DND-41 (cell line): Measurements from ENCODE around the gene NOL4L.

Experiments
- CTCF ChIP-seq: IDR thresholded peaks from 2 replicates; pipeline ENCODE4 v1.5.1; 2012; ENCODE audit warnings: borderline replicate concordance, low read length, moderate library complexity, mild to moderate bottlenecking; ENCODE audit not compliant: poor library complexity, severe bottlenecking; ENCODE audit errors: extremely low read depth
- EZH2 ChIP-seq: IDR thresholded peaks from 3 replicates; pipeline ENCODE4 v1.6.1; 2012; ENCODE audit warnings: borderline replicate concordance, low read depth, mild to moderate bottlenecking, moderate library complexity, low read length, inconsistent platforms; ENCODE audit not compliant: severe bottlenecking

GRCh38 chr20:32463642-32464400, 121.3 kb downstream of the NOL4L start:
- TF ChIP-seq CTCF = no peak
- TF ChIP-seq EZH2 = no peak
